Measurements from ENCODE around the gene UPK1A. TPM values are rescaled to one million over a fixed set of nuclear protein-coding genes. Genes with fewer than 3 reads are reported as not detected.
"Not testable (repeated sequence)": the region's sequence is repeated elsewhere in the genome, so short reads cannot be mapped to it uniquely, and the experiment has no call there.

UPK1A gene
- total RNA-seq, 1 donor from 2014 or later: 0.48 TPM

GRCh38 chr19:35644206-35644986 lies 21.9 kb upstream of the UPK1A start:
- intact Hi-C loops (cut with micrococcal nuclease): loop anchor here (1.0 to 10.0 kb wide), 4 partner anchors 16 to 410 kb away; partner anchors contain the start of genes HAUS5, THAP8 and WDR62

GRCh38 chr19:35644987-35645679 lies 21.2 kb upstream of the UPK1A start:
- intact Hi-C loops (cut with micrococcal nuclease): loop anchor here (1.0 to 10.0 kb wide), 6 partner anchors 17 to 410 kb away; partner anchors contain the start of genes ALKBH6, HAUS5, THAP8 and TMEM147

GRCh38 chr19:35645680-35646511 lies 20.4 kb upstream of the UPK1A start:
- intact Hi-C loops (cut with micrococcal nuclease): loop anchor here (5.0 to 10.0 kb wide), 3 partner anchors 99 to 409 kb away; partner anchors contain the start of genes ALKBH6, THAP8, TMEM147 and WDR62

GRCh38 chr19:35648017-35648961 lies 18.0 kb upstream of the UPK1A start, which contains the start of gene COX6B1:
TSS of gene COX6B1 (plus strand) at chr19:35648323. CDS start at chr19:35651244, 2,921 bp downstream.
- intact Hi-C loops (cut with micrococcal nuclease): loop anchor here (1.0 to 10.0 kb wide), 7 partner anchors 20 to 407 kb away; partner anchors contain the start of genes ALKBH6, HAUS5, THAP8 and TMEM147

- intact Hi-C loops (cut with micrococcal nuclease): no loop called here
Measured at GRCh38 chr19:35650581-35650980, 15.7 kb upstream of the UPK1A start.

- intact Hi-C loops (cut with micrococcal nuclease): not testable (repeated sequence)
Measured at GRCh38 chr19:35654828-35655227, 11.5 kb upstream of the UPK1A start.

GRCh38 chr19:35655600-35655999 lies 10.7 kb upstream of the UPK1A start:
- intact Hi-C loops (cut with micrococcal nuclease): no loop called here

GRCh38 chr19:35656700-35657099 lies 9.6 kb upstream of the UPK1A start:
- intact Hi-C loops (cut with micrococcal nuclease): no loop called here

GRCh38 chr19:35657904-35658700 lies 8.2 kb upstream of the UPK1A start:
- intact Hi-C loops (cut with micrococcal nuclease): no loop called here

GRCh38 chr19:35661995-35662340 lies 4.3 kb upstream of the UPK1A start:
- intact Hi-C loops (cut with micrococcal nuclease): no loop called here

GRCh38 chr19:35663981-35664380 lies 2.3 kb upstream of the UPK1A start:
- intact Hi-C loops (cut with micrococcal nuclease): no loop called here

GRCh38 chr19:35665157-35665556 lies 1.2 kb upstream of the UPK1A start:
- intact Hi-C loops (cut with micrococcal nuclease): no loop called here

- intact Hi-C loops (cut with micrococcal nuclease): no loop called here
Measured at GRCh38 chr19:35665604-35666003, 713 bp upstream of the UPK1A start.

- intact Hi-C loops (cut with micrococcal nuclease): no loop called here
Measured at GRCh38 chr19:35669566-35669965, 3.2 kb downstream of the UPK1A start.

- intact Hi-C loops (cut with micrococcal nuclease): loop anchor here (5.0 kb wide), 1 partner anchor 123 kb away; the partner anchor contains the start of gene TMEM147
Measured at GRCh38 chr19:35669974-35670373, 3.7 kb downstream of the UPK1A start.

GRCh38 chr19:35670686-35671085 lies 4.4 kb downstream of the UPK1A start:
- intact Hi-C loops (cut with micrococcal nuclease): loop anchor here (5.0 kb wide), 1 partner anchor 123 kb away; the partner anchor contains the start of gene TMEM147

GRCh38 chr19:35671818-35672217 lies 5.5 kb downstream of the UPK1A start:
- intact Hi-C loops (cut with micrococcal nuclease): loop anchor here (5.0 kb wide), 1 partner anchor 125 kb away; the partner anchor contains the start of gene TMEM147

GRCh38 chr19:35673121-35673804 lies 6.9 kb downstream of the UPK1A start:
- intact Hi-C loops (cut with micrococcal nuclease): loop anchor here (5.0 kb wide), 1 partner anchor 126 kb away; the partner anchor contains the start of gene TMEM147

All from T-helper 2 cell treated with Interferon-gamma antibody and Interleukin-4, amounts not matched to agents 100 ng/mL and 5 ng/mL, for 36 hours (primary cell).